HS-5 (cell line): ENCODE results near the gene MCU.

Source experiments
- DNase-seq: peaks from one replicate; pipeline ENCODE4 v3.0.0-alpha.2; 2012; ENCODE audit warnings: low read depth

Gene MCU

GRCh38 chr10:72846238-72846637 lies 154.3 kb downstream of the MCU start:
- peak; percentile 55 for DNase-seq

DNA sequence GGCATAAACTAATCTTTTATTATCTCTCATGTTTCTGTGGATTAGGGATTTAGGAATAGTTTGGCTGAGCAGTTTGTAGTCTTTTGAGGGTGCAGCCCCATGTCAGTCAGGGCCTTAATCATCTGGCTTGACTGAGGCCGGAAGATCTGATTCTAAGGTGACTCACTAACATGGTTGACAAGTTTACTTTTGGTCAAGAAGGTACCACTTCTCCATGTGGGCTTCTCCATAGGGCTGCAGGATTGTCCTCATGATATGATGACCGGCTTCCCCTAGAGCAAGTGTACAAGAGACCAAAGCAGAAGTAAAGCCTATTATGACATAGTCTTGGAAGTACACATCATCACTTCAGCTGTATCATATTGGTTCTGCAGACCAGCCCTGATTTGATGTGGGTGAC lies 155.7 kb downstream of the MCU start:
- DNase-seq = no peak

- DNase-seq = no peak
Measured at GRCh38 chr10:72850861-72851260, 158.9 kb downstream of the MCU start.

DNA sequence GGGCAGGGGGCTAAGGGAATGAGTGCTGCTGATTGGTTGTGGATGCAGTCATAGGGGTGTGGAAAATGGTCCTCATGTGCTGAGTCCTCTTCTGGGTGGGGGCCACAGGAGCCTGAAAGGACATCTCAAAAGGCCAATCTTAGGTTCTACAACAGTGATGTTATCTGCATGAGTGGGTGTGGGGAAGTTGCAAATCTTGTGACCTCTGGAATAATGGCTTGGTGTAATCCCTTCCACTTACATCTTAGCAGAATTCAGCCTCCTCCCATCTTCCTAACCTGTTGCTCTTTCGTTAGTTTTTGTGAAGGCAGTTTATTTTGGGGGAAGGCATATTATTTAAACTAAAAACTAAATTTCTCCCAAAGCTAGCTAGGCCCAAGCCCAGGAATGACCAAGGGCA lies 159.6 kb downstream of the MCU start:
- DNase-seq = no peak

GRCh38 chr10:72852508-72852907 lies 160.6 kb downstream of the MCU start:
- DNase-seq = no peak

DNA sequence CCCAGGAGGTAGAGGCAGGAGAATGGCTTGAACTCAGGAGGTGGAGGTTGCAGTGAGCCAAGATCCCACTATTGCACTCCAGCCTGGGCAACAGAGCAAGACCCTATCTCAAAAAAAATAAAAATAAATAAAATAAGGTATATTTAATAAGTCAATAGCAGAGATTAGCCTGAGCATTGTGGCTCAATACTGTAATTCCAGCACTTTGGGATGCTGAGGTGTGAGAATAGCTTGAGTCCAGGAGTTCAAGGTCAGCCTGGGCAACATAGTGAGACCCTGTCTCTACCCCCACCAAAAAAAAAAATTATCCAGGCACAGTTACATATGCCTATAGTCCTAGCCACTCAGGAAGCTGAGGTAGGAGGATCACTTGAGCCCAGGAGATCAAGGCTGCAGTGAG lies 163.2 kb downstream of the MCU start:
- DNase-seq = no peak

GRCh38 chr10:72855790-72856189 lies 163.8 kb downstream of the MCU start:
- DNase-seq = no peak

DNA sequence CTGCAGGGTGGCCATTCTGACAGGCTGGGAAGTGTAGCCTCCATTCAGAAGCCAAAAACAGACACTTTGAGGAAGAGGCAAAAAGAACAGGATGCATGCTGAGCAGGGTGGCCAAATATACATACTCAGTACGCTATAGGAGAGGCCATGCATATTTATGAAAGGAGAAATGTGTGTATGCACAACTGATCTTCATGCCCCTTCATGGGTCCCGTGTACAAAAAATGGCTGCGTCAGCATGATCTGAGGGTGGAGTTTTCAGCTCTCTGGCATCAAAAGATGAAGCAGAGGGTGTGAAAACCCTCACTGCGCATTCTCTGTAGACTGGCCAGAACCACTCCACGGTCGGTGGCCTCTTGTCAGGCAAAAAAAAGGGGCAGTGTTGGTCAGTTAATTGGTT lies 166.1 kb downstream of the MCU start:
- DNase-seq = no peak

DNA sequence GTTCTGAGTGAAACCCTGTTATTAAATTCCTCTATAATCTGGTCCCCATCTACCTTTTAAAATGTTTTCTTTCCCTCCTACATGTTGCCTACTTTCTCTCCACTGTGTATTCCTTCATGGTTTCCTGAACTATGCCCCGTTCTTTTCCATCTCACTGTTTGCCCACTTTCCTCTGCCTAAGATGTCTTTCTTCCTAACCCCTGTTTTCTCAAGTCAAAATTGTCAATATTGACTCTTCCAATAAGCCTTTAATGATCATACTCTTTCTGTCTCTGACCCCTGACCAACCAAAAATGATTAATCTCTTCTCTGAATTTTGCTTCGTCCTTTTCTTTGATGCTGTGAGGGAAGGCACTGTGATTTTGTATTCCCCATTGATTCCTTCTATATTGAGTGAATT lies 171.0 kb downstream of the MCU start:
- no peak for DNase-seq

- no peak for DNase-seq
Measured at GRCh38 chr10:72875250-72876055, 183.5 kb downstream of the MCU start.

DNA sequence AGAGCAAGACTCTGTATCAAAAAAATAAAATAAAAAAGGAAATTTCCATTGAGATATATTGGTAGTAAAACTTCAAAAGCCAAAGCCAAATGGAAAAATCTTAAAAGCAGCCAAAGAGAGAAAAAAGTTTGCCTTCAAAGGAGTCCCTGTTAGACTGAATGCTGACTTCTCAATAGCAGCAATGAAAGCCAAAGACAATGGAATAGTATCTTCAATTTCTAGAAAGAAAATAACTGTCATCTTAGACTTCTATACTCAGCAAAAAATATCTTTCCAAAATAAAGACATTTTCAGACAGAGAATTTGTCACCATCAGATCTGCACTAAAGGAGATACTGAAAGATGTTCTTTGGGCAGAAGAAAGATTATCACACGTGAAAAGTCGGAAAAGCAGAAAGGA lies 187.3 kb downstream of the MCU start:
- DNase-seq = no peak

DNA sequence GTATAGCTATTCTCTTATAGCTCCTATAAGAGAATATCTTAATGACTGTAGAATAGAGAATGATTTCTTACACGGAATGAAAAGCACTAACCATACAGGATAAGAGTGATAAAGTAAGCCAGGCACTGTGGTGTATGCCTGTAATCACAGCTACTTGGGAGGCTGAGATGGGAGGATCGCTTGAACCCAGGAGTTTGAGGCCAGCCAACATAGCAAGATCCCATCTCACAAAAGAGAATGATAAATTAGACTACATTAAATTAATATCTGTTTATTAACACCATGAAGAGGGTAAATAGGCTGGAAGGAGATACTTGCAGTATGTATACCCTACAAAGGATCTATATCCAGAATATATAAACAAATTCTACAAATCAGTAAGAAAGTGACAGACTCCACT lies 189.3 kb downstream of the MCU start:
- DNase-seq = no peak

DNA sequence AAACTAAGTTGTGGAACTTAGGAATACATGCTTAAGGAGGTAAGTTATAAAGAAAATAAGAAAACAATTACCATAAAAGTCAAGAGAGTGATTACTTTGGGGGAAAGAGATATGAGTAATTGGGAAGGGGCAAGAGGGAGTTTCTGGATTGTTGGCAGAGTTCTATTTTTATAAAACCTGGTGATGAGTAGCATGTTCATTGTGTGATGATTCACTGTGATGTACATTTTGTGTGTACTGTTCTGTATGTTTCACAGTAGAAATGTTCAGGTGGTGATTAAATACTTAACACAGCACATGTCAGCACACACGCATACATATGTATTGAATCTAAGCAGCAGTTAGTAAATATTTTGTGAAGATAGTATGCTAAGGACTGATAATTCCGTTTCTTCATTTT lies 191.9 kb downstream of the MCU start:
- DNase-seq = no peak

DNA sequence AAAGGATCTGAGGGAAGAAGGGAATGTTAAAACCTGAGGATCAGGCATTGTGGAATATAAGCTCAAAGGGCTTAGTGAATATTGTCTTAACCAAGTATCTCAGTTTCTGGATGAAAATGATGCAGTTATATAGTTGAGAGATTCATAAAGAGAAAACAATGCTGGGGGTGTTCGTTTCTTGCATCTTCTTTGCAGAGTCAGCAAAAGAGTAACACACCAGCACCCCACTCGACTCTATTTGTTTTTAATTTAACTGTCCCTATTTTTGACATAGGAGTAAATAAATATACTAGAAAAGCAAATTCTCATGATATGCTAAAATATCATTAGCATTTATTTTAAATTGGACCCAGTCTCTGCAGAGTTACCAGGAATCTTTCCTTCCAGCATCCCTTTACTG lies 194.0 kb downstream of the MCU start:
- no peak for DNase-seq

DNA sequence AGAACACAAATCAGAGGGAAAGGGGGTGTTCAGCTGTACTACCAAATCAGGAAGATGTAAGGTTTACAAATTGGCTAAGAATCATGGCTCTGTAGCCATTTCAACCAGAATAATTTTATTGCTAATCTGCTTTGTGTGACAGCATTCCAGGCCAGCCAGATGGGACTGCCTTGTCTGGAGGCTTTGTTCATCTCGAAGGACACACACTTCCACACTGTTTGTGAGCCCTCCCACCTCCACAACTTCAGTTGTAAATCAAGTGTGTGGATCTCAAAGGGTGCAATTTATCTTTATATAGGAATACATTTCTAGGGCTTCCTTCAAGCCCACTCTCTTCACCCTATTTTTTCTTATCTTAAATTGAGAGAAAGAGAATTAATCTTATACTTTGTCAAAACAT lies 194.7 kb downstream of the MCU start:
- no peak for DNase-seq

GRCh38 chr10:72887043-72887442 lies 195.1 kb downstream of the MCU start:
- DNase-seq = no peak

DNA sequence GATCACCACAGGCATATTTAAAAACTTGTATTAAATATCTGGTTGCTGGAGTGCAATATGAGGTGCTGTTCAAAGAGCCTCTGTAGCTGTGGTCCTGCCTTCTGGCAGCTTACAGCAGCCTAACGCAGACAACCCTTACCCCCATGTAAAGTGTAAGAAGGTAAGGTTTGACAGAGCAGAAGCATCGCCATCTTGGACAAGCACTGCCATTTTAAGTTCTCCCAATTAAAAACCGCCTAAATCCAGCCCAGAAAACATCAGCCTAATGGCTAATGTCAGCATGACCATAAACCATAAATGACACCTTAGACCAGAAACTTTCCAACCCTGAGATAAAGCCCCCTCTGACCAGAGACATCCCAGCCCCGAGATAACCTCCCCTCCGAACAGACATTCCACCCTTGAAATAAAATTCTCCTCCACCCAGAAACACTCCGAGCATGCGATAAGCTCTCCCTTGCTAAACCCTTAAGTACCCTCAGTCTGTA lies 196.3 kb downstream of the MCU start:
- DNase-seq = no peak

DNA sequence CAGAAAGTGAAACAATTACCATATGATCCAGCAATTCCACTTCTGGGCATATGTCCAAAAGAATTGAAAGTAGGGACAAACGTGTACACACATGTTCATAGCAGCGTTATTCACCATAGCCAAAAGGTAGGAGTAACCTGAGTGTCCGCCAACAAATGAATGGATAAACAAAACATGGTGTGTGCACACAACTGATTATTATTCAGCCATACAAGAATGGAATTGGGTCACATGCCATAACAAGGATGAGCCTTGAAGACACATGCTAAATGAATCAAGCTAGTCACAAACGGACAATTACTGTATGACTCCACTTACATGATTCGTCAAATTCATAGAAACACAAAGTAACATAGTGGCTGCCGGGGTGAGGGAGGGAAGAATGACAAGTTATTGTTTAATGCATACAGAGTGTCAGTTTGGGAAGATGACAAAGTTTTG lies 197.5 kb downstream of the MCU start:
- no peak for DNase-seq

GRCh38 chr10:72890086-72890485 lies 198.1 kb downstream of the MCU start:
- DNase-seq = no peak

DNA sequence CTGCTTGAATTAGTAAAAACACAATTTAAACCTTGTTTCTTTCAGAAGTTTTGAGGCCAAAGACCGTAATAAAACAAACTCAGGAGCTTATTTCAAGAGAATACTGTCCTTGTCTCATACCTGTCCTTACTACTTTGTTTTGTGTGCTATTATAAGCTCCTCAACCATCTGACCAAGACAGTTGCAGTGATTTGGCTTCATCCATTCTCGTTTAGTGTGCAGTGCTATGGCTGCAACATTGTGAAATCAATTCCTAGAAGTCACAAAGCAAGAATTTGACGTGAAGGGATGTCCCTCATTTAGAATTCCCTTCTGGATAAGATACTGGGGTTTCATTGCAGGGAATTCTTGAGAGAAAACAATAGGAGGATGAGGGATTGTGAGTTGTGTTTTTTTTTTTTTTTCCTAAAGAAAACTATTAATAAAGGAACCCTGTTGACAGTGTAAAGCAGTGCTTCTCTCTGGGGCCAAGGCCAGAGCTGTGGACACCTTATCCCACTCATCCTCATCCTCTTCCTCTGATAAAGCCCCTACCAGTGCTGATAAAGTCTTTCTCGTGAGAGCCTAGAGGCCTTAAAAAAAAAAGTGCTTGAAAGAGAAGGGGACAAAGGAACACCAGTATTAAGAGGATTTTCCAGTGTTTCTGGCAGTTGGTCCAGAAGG lies 201.3 kb downstream of the MCU start, which contains the start of gene OIT3:
Gene OIT3, plus strand, starts transcription at position 604 of the 663 bp plus-strand sequence. CDS start 60 bp downstream, outside the sequence.
- DNase-seq = no peak

DNA sequence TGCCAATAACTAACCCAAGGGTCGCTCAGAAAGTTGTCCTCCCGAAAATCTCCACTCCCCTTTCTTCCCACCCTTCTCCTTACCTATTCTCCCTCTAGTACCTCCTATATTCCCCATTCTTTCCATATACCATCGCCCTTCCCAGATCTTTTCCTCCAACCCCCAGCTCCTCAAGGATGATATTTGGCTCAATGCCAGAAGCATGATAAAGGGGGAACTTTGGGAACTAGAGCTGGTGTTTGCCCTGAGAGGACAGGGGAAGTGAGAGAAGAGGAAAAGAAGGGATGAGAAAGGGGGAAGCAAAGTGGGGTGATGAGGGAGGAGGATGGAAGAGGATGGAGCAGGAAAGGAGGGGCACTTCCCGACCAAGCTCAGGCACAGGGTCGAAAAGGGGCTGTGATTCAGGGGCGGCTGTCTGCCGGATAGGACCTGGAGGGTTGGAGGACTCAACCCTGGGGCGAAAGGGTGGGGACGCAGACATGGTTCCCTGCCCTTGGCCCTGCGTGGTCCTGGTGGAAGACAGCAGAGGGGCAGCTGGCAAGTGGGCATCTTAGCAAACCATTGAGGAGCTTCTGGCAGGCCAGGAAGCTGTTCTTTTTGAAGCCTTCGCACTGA lies 203.4 kb downstream of the MCU start:
- no peak for DNase-seq

DNA sequence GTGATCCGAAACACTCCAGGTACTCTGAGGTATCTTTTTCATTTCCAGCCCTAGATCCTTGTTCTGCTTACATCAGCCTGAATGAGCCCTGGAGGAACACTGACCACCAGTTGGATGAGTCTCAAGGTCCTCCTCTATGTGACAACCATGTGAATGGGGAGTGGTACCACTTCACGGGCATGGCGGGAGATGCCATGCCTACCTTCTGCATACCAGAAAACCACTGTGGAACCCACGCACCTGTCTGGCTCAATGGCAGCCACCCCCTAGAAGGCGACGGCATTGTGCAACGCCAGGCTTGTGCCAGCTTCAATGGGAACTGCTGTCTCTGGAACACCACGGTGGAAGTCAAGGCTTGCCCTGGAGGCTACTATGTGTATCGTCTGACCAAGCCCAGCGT lies 206.7 kb downstream of the MCU start:
- no peak for DNase-seq

DNA sequence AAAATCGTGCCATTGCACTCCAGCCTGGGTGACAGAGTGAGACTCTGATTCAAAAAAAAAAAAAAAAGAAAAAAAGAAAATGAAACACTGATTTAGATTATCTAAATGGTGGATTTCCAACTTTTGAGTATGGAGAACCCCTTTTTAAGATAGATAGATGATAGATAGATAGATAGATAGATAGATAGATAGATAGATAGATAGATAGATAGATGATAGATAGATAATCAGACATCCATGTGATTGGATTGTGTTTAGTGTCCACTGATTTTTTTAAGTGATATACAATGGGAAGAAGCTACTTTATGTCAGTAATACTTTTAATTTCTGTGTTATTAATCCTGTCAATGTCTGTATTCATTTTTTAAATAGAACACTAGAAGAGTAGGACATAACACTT lies 207.6 kb downstream of the MCU start:
- DNase-seq = no peak
